Neural progenitor cell (in vitro differentiated cells): ENCODE results near the gene SEPTIN11. TPM values are rescaled to one million over a fixed set of nuclear protein-coding genes. Genes with fewer than 3 reads are reported as not detected.

ENCODE experiments used
- DNase-seq: peaks from one replicate; pipeline ENCODE4 v3.0.0-alpha.2; 2016; ENCODE audit warnings: low spot score
- H2AFZ ChIP-seq: fragments of 200-600 bp; sonication (generic); replicated peaks from 2 replicates; pipeline ENCODE4 v1.6.1; 2016; ENCODE audit warnings: antibody characterized with exemption
- H3F3A ChIP-seq: fragments of 200-600 bp; sonication (generic); 2 replicates; pipeline ENCODE4 v1.6.1; 2016; ENCODE audit warnings: antibody characterized with exemption, low read depth
- H3K27ac ChIP-seq: fragments of 200-600 bp; sonication (generic); 2 replicates; pipeline ENCODE4 v1.5.1; 2016; ENCODE audit warnings: mild to moderate bottlenecking
- H3K27me3 ChIP-seq: fragments of 200-600 bp; sonication (generic); 2 replicates; pipeline ENCODE4 v1.6.1; 2016; ENCODE audit warnings: mild to moderate bottlenecking, moderate library complexity
- H3K36me3 ChIP-seq: fragments of 200-600 bp; sonication (generic); 2 replicates; pipeline ENCODE4 v1.5.1; 2016
- H3K4me1 ChIP-seq: fragments of 200-600 bp; sonication (generic); 2 replicates; pipeline ENCODE4 v1.6.1; 2016; ENCODE audit warnings: mixed run types
- H3K4me2 ChIP-seq: fragments of 200-600 bp; sonication (generic); 2 replicates; pipeline ENCODE4 v1.6.1; 2016
- H3K4me3 ChIP-seq: fragments of 200-600 bp; sonication (generic); 2 replicates; pipeline ENCODE4 v1.5.1; 2016
- H3K79me2 ChIP-seq: fragments of 200-600 bp; sonication (generic); 2 replicates; pipeline ENCODE4 v1.6.1; 2016; ENCODE audit warnings: low read depth
- H3K9ac ChIP-seq: fragments of 200-600 bp; sonication (generic); 2 replicates; pipeline ENCODE4 v1.6.1; 2016
- H3K9me3 ChIP-seq: fragments of 200-600 bp; sonication (generic); 2 replicates; pipeline ENCODE4 v1.5.1; 2016; ENCODE audit warnings: low read depth
- H4K20me1 ChIP-seq: fragments of 200-600 bp; sonication (generic); 2 replicates; pipeline ENCODE4 v1.6.1; 2016; ENCODE audit warnings: low read depth
- H3K27ac Mint-ChIP-seq: 3 replicates; pipeline ENCODE4 v1.8.0; 2021; ENCODE audit warnings: mixed read lengths
- H3K27me3 Mint-ChIP-seq: 2 replicates; pipeline ENCODE4 v1.8.0; 2022; ENCODE audit warnings: low read depth, mild to moderate bottlenecking, inconsistent platforms, moderate library complexity, mixed read lengths; ENCODE audit not compliant: insufficient read depth
- H3K36me3 Mint-ChIP-seq: 3 replicates; pipeline ENCODE4 v1.8.0; 2021; ENCODE audit warnings: mixed read lengths
- H3K4me1 Mint-ChIP-seq: 3 replicates; pipeline ENCODE4 v1.8.0; 2021; ENCODE audit warnings: mixed read lengths
- H3K4me3 Mint-ChIP-seq: 3 replicates; pipeline ENCODE4 v1.8.0; 2021; ENCODE audit warnings: mild to moderate bottlenecking, moderate library complexity, mixed read lengths
- H3K9me3 Mint-ChIP-seq: 3 replicates; pipeline ENCODE4 v1.8.0; 2020; ENCODE audit warnings: mixed read lengths
- CTCF ChIP-seq: fragments of 200-600 bp; sonication (generic); IDR thresholded peaks from 2 replicates; pipeline ENCODE4 v1.5.1; 2017; ENCODE audit warnings: antibody characterized with exemption, mild to moderate bottlenecking
- EZH2 ChIP-seq: fragments of 200-600 bp; sonication (generic); IDR thresholded peaks from 2 replicates; pipeline ENCODE4 v1.6.1; 2017; ENCODE audit warnings: antibody characterized with exemption, mild to moderate bottlenecking, moderate library complexity
- EZH2phosphoT487 ChIP-seq: fragments of 200-600 bp; sonication (generic); IDR thresholded peaks from 2 replicates; pipeline ENCODE4 v1.6.1; 2017; ENCODE audit warnings: antibody characterized with exemption
- total RNA-seq: library from RNA; depleted of rRNA; stranded (reverse); fragments of >200 nt; gene quantifications from 2 replicates; pipeline ENCODE4 v1.2.3, GENCODE V29; 2015; ENCODE audit warnings: low replicate concordance

Gene SEPTIN11
- total RNA-seq, 1 donor from 2014 or later, result 183 TPM

GRCh38 chr4:76987685-76988084, 38.1 kb downstream of the SEPTIN11 start:
- Histone ChIP-seq H3K79me2 (peaks cover 96% of the 10 kb centered on the region), H3K27ac (no peak overlapping the region), H4K20me1 (peaks cover 25% of the 10 kb centered on the region), H3K4me2 (no peak overlapping the region), H3K27me3 (no peaks in the 10 kb centered on the region), H3K9ac (no peak overlapping the region), H3K4me1 (peaks cover 28% of the 10 kb centered on the region), H3F3A (no peaks in the 10 kb centered on the region), H3K36me3 (peaks cover 3% of the 10 kb centered on the region), H2AFZ (no peak overlapping the region), H3K9me3 (peaks cover 4% of the 10 kb centered on the region), H3K4me3 (no peak overlapping the region)
- Mint-ChIP-seq H3K27ac (no peak overlapping the region), H3K9me3 (peaks cover 17% of the 10 kb centered on the region), H3K4me3 (no peak overlapping the region), H3K36me3 (peaks cover 29% of the 10 kb centered on the region), H3K27me3 (peaks cover 5% of the 10 kb centered on the region), H3K4me1 (peaks cover 37% of the 10 kb centered on the region)
- no peak for TF ChIP-seq CTCF
- no peak for TF ChIP-seq EZH2phosphoT487
- no peak for TF ChIP-seq EZH2
- no peak for DNase-seq

- H3K36me3 Mint-ChIP-seq, result peaks cover 34% of the 10 kb centered on the region
- H3K27me3 ChIP-seq, result no peaks in the 10 kb centered on the region
- H3K4me3 Mint-ChIP-seq, result no peak overlapping the region
- H3K79me2 ChIP-seq, result peaks cover 97% of the 10 kb centered on the region
- peaks cover 26% of the 10 kb centered on the region for H3K4me1 Mint-ChIP-seq
- peaks cover 4% of the 10 kb centered on the region for H3K9me3 ChIP-seq
- H3K4me3 ChIP-seq, result no peak overlapping the region
- H3K9me3 Mint-ChIP-seq, result peaks cover 20% of the 10 kb centered on the region
- no peak overlapping the region for H3K27ac Mint-ChIP-seq
- peaks cover 3% of the 10 kb centered on the region for H3K36me3 ChIP-seq
- H3K9ac ChIP-seq, result no peak overlapping the region
- no peak for DNase-seq
- H3K4me2 ChIP-seq, result no peak overlapping the region
- no peak overlapping the region for H2AFZ ChIP-seq
- H3K4me1 ChIP-seq, result peaks cover 25% of the 10 kb centered on the region
- H3K27ac ChIP-seq, result no peak overlapping the region
- H3K27me3 Mint-ChIP-seq, result peaks cover 5% of the 10 kb centered on the region
- peaks cover 18% of the 10 kb centered on the region for H4K20me1 ChIP-seq
- no peak for TF ChIP-seq EZH2
- no peak for TF ChIP-seq EZH2phosphoT487
- no peak for TF ChIP-seq CTCF
- H3F3A ChIP-seq, result no peaks in the 10 kb centered on the region
Observed at GRCh38 chr4:76989391-76990061, 40.0 kb downstream of the SEPTIN11 start.

- Histone ChIP-seq H3K4me1 (peaks cover 15% of the 10 kb centered on the region), H2AFZ (no peak overlapping the region), H3K36me3 (peaks cover 3% of the 10 kb centered on the region), H3K79me2 (peaks cover 90% of the 10 kb centered on the region), H3K9ac (no peak overlapping the region), H3K4me2 (no peak overlapping the region), H3K4me3 (no peak overlapping the region), H3F3A (no peaks in the 10 kb centered on the region), H4K20me1 (peaks cover 11% of the 10 kb centered on the region), H3K27me3 (no peaks in the 10 kb centered on the region), H3K9me3 (peaks cover 4% of the 10 kb centered on the region), H3K27ac (no peak overlapping the region)
- Mint-ChIP-seq H3K4me1 (peaks cover 17% of the 10 kb centered on the region), H3K9me3 (peaks cover 20% of the 10 kb centered on the region), H3K27ac (no peak overlapping the region), H3K36me3 (peaks cover 36% of the 10 kb centered on the region), H3K4me3 (no peak overlapping the region), H3K27me3 (peaks cover 5% of the 10 kb centered on the region)
- DNase-seq, result no peak
- TF ChIP-seq EZH2, result no peak
Observed at GRCh38 chr4:76990288-76991080, 40.9 kb downstream of the SEPTIN11 start.
